ENCODE data around the gene OR13A1.
"Not testable (repeated sequence)": the region's sequence is repeated elsewhere in the genome, so short reads cannot be mapped to it uniquely, and the experiment has no call there.

The OR13A1 gene
- total RNA-seq, result 0 reads per million in 3 donors

- Histone ChIP-seq H3K27me3 (replicated peaks; ENCODE audit: control insufficient read depth, insufficient read depth, low read length, poor library complexity, severe bottlenecking) (no peaks in the 10 kb centered on the region), H3K36me3 (ENCODE audit: control insufficient read depth, insufficient read depth, low read length) (no peaks in the 10 kb centered on the region), H3K4me3 (ENCODE audit: insufficient read depth, low read depth, low read length, poor library complexity, severe bottlenecking) (no peak within 1 kb of the TSS), H3K9me3 (ENCODE audit: control insufficient read depth, low read length) (no peaks in the 10 kb centered on the region), H3K27ac (ENCODE audit: insufficient read depth, low read length, poor library complexity, severe bottlenecking) (no peak within 1 kb of the TSS), H3K4me1 (ENCODE audit: control insufficient read depth, insufficient read depth, low read length, poor library complexity, severe bottlenecking) (no peaks in the 10 kb centered on the region)
- DNase-seq, result no peak
Observed at GRCh38 chr10:45315508-45315907, at the start of gene OR13A1. OR13A1 (minus strand) TSS chr10:45315608; CDS start chr10:45304422, 11,186 bp downstream.

- DNase-seq; H3K9me3 ChIP-seq (ENCODE audit: control insufficient read depth, low read length); H3K27ac ChIP-seq (ENCODE audit: insufficient read depth, low read length, poor library complexity, severe bottlenecking); H3K4me1 ChIP-seq (ENCODE audit: control insufficient read depth, insufficient read depth, low read length, poor library complexity, severe bottlenecking); H3K27me3 ChIP-seq (replicated peaks; ENCODE audit: control insufficient read depth, insufficient read depth, low read length, poor library complexity, severe bottlenecking); H3K36me3 ChIP-seq (ENCODE audit: control insufficient read depth, insufficient read depth, low read length); H3K4me3 ChIP-seq (ENCODE audit: insufficient read depth, low read depth, low read length, poor library complexity, severe bottlenecking): not testable (repeated sequence)
Observed at GRCh38 chr10:45361983-45362799, 46.8 kb upstream of the OR13A1 start.

GRCh38 chr10:45358961-45359360 lies 43.6 kb upstream of the OR13A1 start:
- H3K27ac ChIP-seq (ENCODE audit: insufficient read depth, low read length, poor library complexity, severe bottlenecking); DNase-seq; H3K36me3 ChIP-seq (ENCODE audit: control insufficient read depth, insufficient read depth, low read length); H3K27me3 ChIP-seq (replicated peaks; ENCODE audit: control insufficient read depth, insufficient read depth, low read length, poor library complexity, severe bottlenecking); H3K4me1 ChIP-seq (ENCODE audit: control insufficient read depth, insufficient read depth, low read length, poor library complexity, severe bottlenecking); H3K9me3 ChIP-seq (ENCODE audit: control insufficient read depth, low read length); H3K4me3 ChIP-seq (ENCODE audit: insufficient read depth, low read depth, low read length, poor library complexity, severe bottlenecking): not testable (repeated sequence)

GRCh38 chr10:45355494-45355893 lies 40.1 kb upstream of the OR13A1 start:
- no peak for DNase-seq
- no peaks in the 10 kb centered on the region for H3K27me3 ChIP-seq (replicated peaks; ENCODE audit: control insufficient read depth, insufficient read depth, low read length, poor library complexity, severe bottlenecking)
- no peaks in the 10 kb centered on the region for H3K4me1 ChIP-seq (ENCODE audit: control insufficient read depth, insufficient read depth, low read length, poor library complexity, severe bottlenecking)
- no peaks in the 10 kb centered on the region for H3K36me3 ChIP-seq (ENCODE audit: control insufficient read depth, insufficient read depth, low read length)
- no peaks in the 10 kb centered on the region for H3K9me3 ChIP-seq (ENCODE audit: control insufficient read depth, low read length)
- H3K27ac ChIP-seq (ENCODE audit: insufficient read depth, low read length, poor library complexity, severe bottlenecking), result no peak overlapping the region
- H3K4me3 ChIP-seq (ENCODE audit: insufficient read depth, low read depth, low read length, poor library complexity, severe bottlenecking), result no peak overlapping the region

GRCh38 chr10:45354261-45354660 lies 38.9 kb upstream of the OR13A1 start:
- Histone ChIP-seq H3K4me1 (ENCODE audit: control insufficient read depth, insufficient read depth, low read length, poor library complexity, severe bottlenecking) (no peaks in the 10 kb centered on the region), H3K27me3 (replicated peaks; ENCODE audit: control insufficient read depth, insufficient read depth, low read length, poor library complexity, severe bottlenecking) (no peaks in the 10 kb centered on the region), H3K4me3 (ENCODE audit: insufficient read depth, low read depth, low read length, poor library complexity, severe bottlenecking) (no peak overlapping the region), H3K27ac (ENCODE audit: insufficient read depth, low read length, poor library complexity, severe bottlenecking) (no peak overlapping the region), H3K9me3 (ENCODE audit: control insufficient read depth, low read length) (no peaks in the 10 kb centered on the region), H3K36me3 (ENCODE audit: control insufficient read depth, insufficient read depth, low read length) (no peaks in the 10 kb centered on the region)
- DNase-seq, result no peak

- DNase-seq, result no peak
Observed at GRCh38 chr10:45353186-45353585, 37.8 kb upstream of the OR13A1 start.

GRCh38 chr10:45348196-45348765 lies 32.9 kb upstream of the OR13A1 start:
- not testable (repeated sequence) for H3K9me3 ChIP-seq (ENCODE audit: control insufficient read depth, low read length); H3K36me3 ChIP-seq (ENCODE audit: control insufficient read depth, insufficient read depth, low read length); H3K4me3 ChIP-seq (ENCODE audit: insufficient read depth, low read depth, low read length, poor library complexity, severe bottlenecking); H3K27me3 ChIP-seq (replicated peaks; ENCODE audit: control insufficient read depth, insufficient read depth, low read length, poor library complexity, severe bottlenecking); H3K27ac ChIP-seq (ENCODE audit: insufficient read depth, low read length, poor library complexity, severe bottlenecking); DNase-seq; H3K4me1 ChIP-seq (ENCODE audit: control insufficient read depth, insufficient read depth, low read length, poor library complexity, severe bottlenecking)

More at GRCh38 chr10:45353186-45353585, 37.8 kb upstream of the OR13A1 start:
- Histone ChIP-seq H3K9me3 (ENCODE audit: control insufficient read depth, low read length) (no peaks in the 10 kb centered on the region), H3K36me3 (ENCODE audit: control insufficient read depth, insufficient read depth, low read length) (no peaks in the 10 kb centered on the region), H3K27me3 (replicated peaks; ENCODE audit: control insufficient read depth, insufficient read depth, low read length, poor library complexity, severe bottlenecking) (no peaks in the 10 kb centered on the region), H3K4me1 (ENCODE audit: control insufficient read depth, insufficient read depth, low read length, poor library complexity, severe bottlenecking) (no peaks in the 10 kb centered on the region), H3K27ac (ENCODE audit: insufficient read depth, low read length, poor library complexity, severe bottlenecking) (no peak overlapping the region), H3K4me3 (ENCODE audit: insufficient read depth, low read depth, low read length, poor library complexity, severe bottlenecking) (no peak overlapping the region)

GRCh38 chr10:45347464-45347863 lies 32.1 kb upstream of the OR13A1 start:
- not testable (repeated sequence) for H3K4me1 ChIP-seq (ENCODE audit: control insufficient read depth, insufficient read depth, low read length, poor library complexity, severe bottlenecking); H3K9me3 ChIP-seq (ENCODE audit: control insufficient read depth, low read length); DNase-seq; H3K36me3 ChIP-seq (ENCODE audit: control insufficient read depth, insufficient read depth, low read length); H3K27ac ChIP-seq (ENCODE audit: insufficient read depth, low read length, poor library complexity, severe bottlenecking); H3K27me3 ChIP-seq (replicated peaks; ENCODE audit: control insufficient read depth, insufficient read depth, low read length, poor library complexity, severe bottlenecking); H3K4me3 ChIP-seq (ENCODE audit: insufficient read depth, low read depth, low read length, poor library complexity, severe bottlenecking)

- H3K27ac ChIP-seq (ENCODE audit: insufficient read depth, low read length, poor library complexity, severe bottlenecking); DNase-seq; H3K27me3 ChIP-seq (replicated peaks; ENCODE audit: control insufficient read depth, insufficient read depth, low read length, poor library complexity, severe bottlenecking); H3K4me3 ChIP-seq (ENCODE audit: insufficient read depth, low read depth, low read length, poor library complexity, severe bottlenecking); H3K4me1 ChIP-seq (ENCODE audit: control insufficient read depth, insufficient read depth, low read length, poor library complexity, severe bottlenecking); H3K9me3 ChIP-seq (ENCODE audit: control insufficient read depth, low read length); H3K36me3 ChIP-seq (ENCODE audit: control insufficient read depth, insufficient read depth, low read length): not testable (repeated sequence)
Observed at GRCh38 chr10:45346652-45347335, 31.4 kb upstream of the OR13A1 start.

- not testable (repeated sequence) for H3K4me1 ChIP-seq (ENCODE audit: control insufficient read depth, insufficient read depth, low read length, poor library complexity, severe bottlenecking); H3K27ac ChIP-seq (ENCODE audit: insufficient read depth, low read length, poor library complexity, severe bottlenecking); H3K9me3 ChIP-seq (ENCODE audit: control insufficient read depth, low read length); DNase-seq; H3K4me3 ChIP-seq (ENCODE audit: insufficient read depth, low read depth, low read length, poor library complexity, severe bottlenecking); H3K36me3 ChIP-seq (ENCODE audit: control insufficient read depth, insufficient read depth, low read length); H3K27me3 ChIP-seq (replicated peaks; ENCODE audit: control insufficient read depth, insufficient read depth, low read length, poor library complexity, severe bottlenecking)
Observed at GRCh38 chr10:45340420-45340819, 25.0 kb upstream of the OR13A1 start.
